HG03342 (cell line): Measurements from ENCODE around the gene ZNF35.
"Not testable (repeated sequence)": the region's sequence is repeated elsewhere in the genome, so short reads cannot be mapped to it uniquely, and the experiment has no call there.

Experiments
- ATAC-seq: cut with Tn5 transposase; IDR thresholded peaks from one replicate; pipeline ENCODE4 v1.9.1; 2021; ENCODE audit warnings: mild to moderate bottlenecking, moderate library complexity; ENCODE audit not compliant: unreplicated experiment

ZNF35 gene

DNA sequence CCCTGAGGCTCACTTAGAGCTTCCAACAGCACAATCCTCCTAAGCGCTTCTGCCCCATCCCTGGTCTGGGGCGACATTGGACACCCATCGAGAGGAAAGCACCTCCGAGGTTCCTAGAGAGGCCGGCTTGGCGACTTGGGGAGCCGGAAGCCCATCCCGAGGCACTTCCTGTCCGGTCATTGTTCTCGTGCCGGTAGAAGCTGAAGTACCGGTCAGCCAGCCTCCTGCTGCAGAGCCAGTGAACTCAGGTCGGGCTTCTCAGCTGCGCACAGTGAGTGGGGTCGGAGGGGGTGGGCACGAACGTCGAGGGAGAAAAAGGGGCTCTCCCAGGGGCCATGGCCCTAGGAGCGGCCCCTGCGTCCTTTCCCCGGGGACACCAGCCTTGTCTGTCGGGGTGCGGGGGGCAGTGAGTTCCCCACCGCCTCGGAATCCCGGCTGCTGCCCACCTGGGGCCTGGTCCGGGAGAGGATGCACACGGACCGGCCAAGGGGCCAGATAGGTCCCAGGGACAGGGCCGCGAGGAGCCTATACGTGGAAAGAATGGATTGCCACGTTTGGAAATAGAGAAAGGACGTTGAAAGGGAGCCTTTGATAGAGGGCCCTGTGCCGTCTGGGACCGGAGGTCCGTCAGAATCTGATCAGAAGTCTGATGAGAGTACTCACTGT is at the start of gene ZNF35:
TSS of gene ZNF35 (plus strand) at position 169 of the 666 bp plus-strand sequence. CDS start 2,336 bp downstream, outside the sequence.
- ATAC-seq, result peak; percentile 98

DNA sequence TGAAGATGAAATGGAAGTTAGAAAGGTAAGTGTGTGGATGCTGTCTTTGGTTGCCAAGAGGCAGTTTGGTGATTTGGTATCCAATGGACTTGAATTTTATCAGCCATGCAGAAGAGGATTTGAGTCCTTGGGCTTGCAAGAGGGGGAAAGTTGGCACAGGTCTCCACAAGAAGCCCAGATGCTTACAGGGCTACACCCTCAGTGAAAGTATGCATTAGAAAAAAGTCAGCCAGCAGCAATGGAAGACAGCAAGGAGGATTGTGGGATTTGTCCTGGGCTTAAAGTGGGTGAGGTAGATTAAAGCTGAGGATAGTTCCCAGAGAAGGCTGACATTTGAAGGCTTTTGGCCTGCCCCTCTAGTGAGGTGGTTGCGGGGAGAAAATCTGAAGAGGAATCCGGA is 46.8 kb upstream of the ZNF35 start:
- ATAC-seq, result no peak

DNA sequence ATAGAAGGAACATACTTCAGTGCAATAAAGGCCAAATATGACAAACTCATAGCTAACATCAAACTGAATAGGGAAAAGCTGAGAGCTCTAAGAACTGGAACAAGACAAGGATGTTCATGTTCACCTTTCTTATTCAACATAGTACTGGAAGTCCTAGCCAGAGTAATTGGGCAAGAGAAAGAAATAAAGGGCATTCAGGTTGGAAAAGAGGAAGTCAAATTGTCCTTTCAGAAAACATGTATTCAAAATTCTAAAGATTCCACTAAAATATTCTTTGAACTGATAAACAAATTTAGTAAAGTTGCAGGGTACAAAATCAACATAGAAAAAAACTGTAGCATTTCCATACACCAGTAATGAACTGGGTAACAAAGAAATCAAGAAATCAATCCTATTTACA is 35.9 kb upstream of the ZNF35 start:
- no peak for ATAC-seq

DNA sequence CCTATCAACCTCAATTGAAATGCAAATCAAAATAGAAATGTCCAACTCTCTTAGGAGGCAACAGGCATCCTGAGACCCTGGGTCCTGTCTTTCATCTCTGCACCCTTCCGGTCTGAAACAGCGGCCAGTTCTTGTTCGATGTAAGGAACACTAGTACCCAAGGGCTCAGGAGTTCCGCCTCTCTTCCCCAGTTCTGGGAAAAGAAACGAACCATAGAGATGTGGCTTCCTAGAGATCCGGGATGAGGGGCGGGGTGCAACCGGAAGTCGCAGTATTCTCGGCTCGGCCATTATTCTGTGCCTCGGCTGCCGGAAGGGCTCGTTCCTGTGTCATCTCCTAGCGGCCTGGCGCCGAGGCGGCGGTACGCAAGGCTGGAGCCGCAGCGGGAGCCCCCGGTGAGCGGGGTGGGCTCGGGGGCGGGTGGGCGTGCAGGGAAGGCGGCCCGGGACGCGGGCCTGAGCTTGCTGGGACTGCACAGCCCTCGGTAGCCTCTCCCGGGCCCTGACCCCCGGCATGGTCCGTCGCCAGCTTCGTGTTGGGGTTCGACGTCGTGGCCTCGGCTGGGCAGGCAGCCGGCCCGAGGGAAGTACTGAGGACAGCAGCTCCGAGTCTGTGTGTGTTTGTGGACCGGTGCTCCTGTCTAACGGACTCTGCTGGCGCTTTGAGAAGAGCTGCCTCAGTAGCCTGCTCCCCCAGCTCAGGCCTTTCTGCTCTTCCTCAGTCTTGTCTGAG is 23.6 kb upstream of the ZNF35 start, which contains the start of gene ZNF197:
TSS of gene ZNF197 (plus strand) at position 288 of the 732 bp plus-strand sequence. CDS start 4,119 bp downstream, outside the sequence.
- peak; percentile 91 for ATAC-seq

DNA sequence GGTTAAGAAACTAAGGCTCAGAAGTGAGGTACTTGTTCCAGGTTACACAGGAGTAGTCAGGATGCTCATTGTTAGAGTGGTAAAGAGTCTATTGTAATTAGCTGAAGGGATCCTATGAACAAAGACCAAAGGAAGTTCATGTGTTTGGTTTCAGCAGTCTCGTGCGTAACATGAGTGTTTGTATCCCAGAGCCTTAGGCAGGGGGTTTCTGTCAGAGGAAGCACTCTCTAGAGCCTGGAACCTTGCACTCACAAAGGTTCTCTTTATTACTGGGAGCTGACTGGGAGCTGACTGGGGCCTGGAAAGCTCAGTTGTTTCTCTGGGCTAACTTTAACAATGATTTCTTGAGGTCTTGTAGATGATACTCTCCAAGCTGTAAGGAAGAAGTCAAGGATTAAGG is 19.8 kb upstream of the ZNF35 start:
- ATAC-seq, result no peak

DNA sequence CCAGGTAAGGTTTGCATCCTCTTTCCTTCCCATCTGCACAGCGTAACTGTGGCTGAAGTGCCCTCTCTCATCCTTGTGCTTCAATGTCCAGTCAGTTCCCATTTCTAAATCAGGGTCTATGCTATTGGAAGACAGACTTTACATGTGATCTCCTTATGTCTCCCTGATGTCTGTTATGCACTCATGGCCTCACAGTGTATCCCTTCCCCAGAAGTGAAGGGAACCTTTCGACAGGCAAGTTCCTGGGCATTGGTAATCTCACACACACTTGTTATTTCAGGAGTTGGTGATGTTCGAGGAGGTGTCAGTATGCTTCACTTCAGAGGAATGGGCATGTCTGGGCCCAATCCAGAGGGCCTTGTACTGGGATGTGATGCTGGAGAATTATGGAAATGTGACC is 16.3 kb upstream of the ZNF35 start:
- no peak for ATAC-seq

DNA sequence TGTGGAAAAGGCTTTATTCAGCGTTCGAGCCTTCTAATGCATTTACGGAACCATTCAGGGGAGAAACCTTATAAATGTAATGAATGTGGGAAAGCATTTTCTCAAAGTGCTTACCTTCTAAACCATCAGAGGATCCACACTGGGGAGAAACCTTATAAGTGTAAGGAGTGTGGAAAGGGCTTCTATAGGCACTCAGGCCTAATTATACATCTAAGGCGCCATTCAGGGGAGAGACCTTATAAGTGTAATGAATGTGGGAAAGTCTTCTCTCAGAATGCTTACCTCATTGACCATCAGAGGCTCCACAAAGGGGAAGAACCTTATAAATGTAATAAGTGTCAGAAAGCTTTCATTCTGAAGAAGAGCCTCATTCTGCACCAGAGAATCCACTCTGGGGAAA is 6.2 kb upstream of the ZNF35 start:
- no peak for ATAC-seq

DNA sequence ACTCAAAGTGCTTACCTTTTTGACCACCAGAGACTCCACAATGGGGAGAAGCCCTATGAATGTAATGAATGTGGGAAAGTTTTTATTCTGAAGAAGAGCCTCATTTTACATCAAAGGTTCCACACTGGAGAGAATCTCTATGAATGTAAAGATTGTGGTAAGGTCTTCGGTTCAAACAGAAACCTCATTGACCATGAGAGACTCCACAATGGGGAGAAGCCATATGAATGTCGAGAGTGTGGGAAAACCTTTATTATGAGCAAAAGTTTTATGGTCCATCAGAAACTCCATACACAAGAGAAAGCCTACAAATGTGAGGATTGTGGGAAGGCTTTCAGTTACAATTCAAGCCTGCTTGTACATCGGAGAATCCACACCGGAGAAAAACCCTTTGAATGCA is 5.5 kb upstream of the ZNF35 start:
- no peak for ATAC-seq

DNA sequence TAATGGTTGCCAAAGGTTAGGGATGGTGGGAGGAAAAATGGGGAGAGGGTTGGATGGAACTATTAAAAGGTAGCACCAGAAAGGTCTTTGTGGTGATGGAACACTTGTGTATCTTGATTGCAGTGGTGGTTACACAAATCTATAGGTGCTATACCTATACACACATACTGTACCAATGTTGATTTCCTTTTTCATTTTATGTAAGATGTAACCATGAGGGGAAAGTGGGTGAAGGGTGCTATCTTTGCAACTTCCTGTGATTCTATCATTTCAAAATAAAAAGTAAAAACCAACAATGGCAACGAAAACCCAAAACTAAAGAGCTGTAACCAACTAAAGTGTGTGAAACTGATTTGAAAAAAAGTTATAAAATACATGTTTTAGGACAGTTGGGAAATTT is 761 bp upstream of the ZNF35 start:
- no peak for ATAC-seq

DNA sequence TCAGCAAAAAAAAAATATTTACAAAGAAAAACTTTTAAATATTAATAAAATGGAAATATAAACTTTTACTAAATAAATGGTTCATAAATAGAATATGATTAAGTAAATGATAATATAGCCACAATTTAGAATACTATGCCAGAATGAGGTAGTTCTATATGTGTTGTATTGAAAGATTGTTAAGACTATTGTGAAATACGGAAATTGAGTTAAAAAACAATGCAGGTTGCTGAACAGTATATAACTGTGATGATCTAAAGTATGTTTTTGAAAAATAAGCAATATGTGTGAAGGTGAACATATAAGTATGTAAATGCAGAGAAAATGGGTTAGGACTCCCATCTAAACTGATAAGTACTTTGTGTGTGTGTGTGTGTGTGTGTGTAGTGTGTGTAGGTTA is 1.2 kb downstream of the ZNF35 start:
- no peak for ATAC-seq

DNA sequence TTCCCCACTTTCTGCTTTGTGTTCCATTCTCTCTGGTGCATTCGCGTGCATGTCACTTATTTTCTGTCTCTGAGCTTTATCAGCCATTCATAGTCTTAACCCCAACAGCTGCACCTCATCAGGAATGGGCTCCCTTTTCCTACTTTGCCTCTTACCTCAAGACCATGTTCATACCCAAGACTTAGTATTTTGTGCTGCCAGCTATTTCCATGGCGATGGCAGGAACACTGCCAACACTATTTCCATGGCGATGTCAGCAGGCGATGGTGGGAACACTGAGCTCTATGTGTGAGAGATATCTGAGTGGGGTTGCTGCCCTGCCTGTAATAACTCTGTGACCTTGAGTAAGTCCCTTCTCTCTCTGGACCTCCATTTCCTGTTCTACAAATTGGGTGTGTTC is 5.5 kb downstream of the ZNF35 start:
- no peak for ATAC-seq

DNA sequence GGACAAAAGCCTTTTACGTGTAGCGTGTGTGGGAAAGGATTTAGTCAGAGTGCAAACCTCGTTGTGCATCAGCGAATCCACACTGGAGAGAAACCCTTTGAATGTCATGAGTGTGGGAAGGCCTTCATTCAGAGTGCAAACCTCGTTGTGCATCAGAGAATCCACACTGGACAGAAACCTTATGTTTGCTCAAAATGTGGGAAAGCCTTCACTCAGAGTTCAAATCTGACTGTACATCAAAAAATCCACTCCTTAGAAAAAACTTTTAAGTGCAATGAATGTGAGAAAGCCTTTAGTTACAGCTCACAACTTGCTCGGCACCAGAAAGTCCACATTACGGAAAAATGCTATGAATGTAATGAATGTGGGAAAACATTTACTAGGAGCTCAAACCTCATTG is 10.5 kb downstream of the ZNF35 start:
- no peak for ATAC-seq

DNA sequence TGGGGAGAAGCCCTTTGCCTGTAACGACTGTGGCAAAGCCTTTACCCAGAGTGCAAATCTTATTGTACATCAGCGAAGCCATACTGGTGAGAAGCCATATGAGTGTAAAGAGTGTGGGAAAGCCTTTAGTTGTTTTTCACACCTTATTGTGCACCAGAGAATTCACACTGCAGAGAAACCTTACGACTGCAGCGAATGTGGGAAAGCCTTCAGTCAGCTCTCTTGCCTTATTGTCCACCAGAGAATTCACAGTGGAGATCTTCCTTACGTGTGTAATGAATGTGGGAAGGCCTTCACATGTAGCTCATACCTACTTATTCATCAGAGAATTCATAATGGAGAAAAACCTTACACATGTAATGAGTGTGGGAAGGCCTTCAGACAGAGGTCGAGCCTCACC is 10.9 kb downstream of the ZNF35 start:
- ATAC-seq, result no peak

DNA sequence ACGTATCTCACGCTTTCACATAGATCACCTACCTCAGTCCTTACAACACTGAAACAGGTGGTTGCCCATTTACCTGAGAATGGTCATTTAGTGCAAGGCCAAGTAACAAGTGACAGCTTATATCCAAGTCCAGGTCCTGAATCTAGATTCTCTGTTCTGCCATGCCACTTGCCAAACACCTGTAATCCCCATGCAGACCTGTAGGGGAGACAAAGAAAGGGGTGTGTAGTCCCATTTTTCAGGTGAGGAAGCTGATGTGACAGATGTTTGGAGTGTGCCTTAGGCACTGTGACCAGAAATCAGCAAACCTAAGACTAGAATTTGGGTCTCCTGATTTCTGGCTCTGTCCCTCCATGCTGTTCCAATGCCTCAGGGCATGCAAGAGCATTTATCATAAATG is 12.7 kb downstream of the ZNF35 start:
- ATAC-seq, result no peak

DNA sequence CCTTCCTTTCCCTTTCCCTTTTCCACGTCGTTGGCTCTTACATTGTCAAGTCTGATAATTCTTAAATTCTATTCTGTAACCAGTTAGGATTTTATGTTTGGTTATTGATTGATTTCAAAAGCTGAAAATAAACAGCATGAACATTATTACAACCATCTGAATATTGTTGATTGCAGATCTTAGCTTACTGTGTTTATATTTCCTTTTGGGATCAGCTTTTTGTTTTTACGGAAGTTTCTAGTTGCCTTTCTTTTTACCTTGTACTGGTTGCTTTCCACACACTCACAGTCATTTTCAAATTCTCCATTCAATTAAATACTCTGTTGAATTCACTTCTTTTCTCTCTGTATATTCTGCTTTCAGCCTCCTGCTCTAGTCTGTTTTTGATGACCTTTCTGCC is 16.6 kb downstream of the ZNF35 start:
- no peak for ATAC-seq

DNA sequence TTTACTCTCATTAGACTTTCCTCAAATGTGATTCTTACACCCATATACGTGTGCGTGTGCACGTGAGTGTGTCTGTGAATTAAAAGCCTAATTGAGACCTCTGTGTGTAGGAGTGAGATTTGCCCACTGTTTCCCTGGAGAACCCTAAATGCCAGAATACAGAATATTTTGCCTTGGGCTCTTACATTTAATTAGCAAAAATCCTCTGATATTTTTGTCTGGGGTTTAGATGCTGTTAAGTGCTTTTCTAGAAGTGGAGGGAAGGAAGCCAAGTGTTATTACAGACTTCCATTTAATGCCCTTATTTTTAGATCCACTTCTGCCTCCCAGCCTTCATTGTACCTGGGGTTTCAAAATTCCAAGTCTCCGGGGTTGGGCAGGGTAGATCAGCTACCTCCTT is 17.8 kb downstream of the ZNF35 start:
- ATAC-seq, result no peak

DNA sequence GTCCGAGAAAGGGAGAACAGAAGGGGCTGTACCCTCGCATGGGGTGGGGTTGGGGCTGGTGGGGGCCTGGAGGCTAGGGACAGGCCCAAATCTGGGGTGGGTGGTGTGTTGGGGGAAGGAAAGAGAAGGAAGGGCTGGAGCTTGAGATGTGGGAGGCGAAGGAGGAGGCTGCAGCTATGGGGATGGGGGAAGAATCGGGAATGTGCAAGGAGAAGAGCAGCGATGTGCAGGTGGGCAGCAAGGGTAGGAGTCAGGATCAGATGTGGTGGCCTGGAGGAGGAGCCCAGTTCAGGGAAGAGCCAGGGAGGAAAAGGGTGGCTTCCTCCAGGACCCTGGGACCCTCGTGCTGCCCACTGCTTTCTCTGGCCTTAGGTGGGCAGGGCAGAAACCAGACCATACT is 21.2 kb downstream of the ZNF35 start:
- no peak for ATAC-seq

DNA sequence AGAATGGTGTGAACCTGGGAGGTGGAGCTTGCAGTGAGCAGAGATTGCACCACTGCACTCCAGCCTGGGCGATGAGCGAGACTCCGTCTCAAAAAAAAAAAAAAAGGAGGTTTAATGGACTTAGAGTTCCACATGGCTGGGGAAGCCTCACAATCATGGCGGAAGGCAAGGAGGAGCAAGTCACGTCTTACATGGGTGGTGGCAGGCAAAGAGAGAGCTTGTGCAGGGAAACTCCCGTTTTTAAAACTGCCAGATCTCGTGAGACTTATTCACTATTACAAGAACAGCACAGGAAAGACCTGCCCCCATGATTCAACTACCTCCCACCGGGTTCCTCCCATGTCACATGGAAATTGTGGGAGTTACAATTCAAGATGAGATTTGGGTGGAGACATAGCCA is 24.9 kb downstream of the ZNF35 start:
- not testable (repeated sequence) for ATAC-seq

DNA sequence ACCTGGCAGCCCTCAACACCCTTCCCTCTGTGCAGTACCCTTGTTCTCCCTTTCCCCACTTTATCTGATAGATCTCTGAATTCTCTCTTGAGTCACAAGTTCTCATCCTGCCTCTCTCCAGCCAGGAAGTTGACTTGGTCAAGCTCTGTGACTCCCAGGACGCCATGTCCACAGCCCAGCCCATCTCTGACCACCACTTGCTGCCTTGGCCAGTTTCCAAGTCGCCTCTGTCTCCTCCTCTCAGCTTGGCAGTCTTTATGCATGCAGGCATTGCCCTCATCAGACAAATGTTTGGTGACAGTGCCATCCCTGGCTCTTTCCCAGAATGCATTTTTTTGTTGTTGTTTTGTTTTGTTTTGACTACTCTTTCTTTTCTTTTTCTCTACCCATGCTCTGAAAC is 25.7 kb downstream of the ZNF35 start:
- ATAC-seq, result no peak

DNA sequence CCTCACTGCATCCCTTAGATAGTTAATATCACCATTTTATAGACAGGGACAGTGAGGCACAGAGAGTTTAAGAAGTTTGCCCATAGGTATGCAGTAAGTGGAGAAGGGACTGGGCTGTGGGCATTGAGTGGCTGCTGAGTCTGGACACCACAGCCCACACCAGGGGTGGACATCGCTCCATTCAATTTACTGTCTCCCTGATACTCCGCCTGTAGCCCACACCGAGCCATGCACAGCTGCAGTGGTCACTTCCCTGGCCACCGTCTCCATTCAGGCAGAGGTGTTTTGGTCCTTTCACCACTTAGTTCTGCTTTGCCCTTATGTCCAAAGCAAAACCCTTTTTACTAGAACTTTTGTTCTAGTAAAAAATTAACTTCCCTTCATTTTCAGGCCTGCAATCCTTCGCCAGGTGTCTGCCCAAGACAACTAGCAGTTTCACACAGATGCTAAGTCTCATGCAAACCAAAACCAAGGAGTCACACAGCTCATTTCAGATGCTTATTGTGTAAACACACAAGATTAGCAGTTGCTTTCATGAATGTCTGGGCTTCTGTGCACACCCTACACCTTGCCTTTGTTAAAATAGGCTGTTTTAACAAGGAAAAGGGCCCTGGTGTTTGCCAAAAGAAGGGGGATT is 30.1 kb downstream of the ZNF35 start:
- no peak for ATAC-seq

DNA sequence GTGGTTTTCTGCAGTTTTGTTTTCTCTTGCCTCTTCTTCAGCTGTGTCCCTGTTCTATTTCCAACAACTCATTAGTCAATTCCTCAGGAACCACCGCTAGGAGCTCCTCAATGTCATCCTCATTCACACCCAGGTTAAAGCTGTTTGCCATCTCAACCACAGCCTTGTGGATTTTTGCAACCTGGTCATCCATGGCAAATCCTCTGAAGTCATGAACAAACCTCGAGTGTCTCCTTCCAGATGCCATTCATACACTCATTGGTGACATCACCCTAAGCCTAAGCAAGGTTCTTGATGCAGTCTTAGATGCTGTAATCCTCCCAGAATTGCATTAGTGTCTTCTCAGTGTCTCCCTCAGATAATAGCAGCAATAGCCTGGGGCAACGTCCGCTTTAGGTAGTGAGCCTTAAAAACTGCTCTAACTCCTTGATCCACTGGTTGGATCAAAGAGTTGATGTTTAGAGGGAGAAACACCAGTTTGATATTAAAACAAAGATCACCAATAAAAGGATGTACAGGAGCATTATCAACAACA is 32.5 kb downstream of the ZNF35 start:
- ATAC-seq, result no peak
